ENCODE data around the gene RIMKLB. TPM values are rescaled to one million over a fixed set of nuclear protein-coding genes. Genes with fewer than 3 reads are reported as not detected.

Gene RIMKLB
- total RNA-seq, 1 experiment from 2014 or later: 87.7 TPM

DNA sequence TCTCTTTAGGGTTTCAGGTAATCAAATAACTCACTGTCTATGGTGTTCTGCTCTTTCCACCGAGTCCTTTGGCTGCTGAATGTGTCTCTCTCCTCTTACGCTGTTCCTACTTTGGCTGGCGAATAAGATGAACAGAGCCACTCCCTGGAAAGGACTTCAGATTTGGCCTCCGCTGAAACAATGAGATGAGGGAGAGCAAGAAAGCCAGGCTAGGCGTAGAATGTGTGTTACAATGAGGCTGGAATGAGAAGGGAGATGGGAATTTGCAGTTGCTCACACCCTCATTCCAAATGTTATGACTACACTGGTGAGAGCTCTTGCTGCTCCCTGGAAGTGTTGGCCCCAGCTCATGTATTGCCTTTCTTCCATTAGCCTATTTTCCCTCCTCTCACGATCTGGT lies 35.2 kb upstream of the RIMKLB start, which contains the start of gene MFAP5:
Gene MFAP5, minus strand, starts transcription at position 234 of the 400 bp plus-strand sequence. CDS start 722 bp downstream, outside the sequence.
- Mint-ChIP-seq H3K4me3 (no peak within 1 kb of the TSS), H3K36me3 (ENCODE audit: insufficient read depth in 1 of 3, low read depth in 3 of 3) (no peaks in the 10 kb centered on the region; a peak in 1 of 7 replicates), H3K27me3 (ENCODE audit: low read depth) (no peaks in the 10 kb centered on the region; the same call in 1 of the 2 replicates), H3K9me3 (no peaks in the 10 kb centered on the region), H3K4me1 (peaks cover 3 to 4% of the 10 kb centered on the region in 2 experiments), H3K27ac (no peak within 1 kb of the TSS)
- TF ChIP-seq, protein P1, sequence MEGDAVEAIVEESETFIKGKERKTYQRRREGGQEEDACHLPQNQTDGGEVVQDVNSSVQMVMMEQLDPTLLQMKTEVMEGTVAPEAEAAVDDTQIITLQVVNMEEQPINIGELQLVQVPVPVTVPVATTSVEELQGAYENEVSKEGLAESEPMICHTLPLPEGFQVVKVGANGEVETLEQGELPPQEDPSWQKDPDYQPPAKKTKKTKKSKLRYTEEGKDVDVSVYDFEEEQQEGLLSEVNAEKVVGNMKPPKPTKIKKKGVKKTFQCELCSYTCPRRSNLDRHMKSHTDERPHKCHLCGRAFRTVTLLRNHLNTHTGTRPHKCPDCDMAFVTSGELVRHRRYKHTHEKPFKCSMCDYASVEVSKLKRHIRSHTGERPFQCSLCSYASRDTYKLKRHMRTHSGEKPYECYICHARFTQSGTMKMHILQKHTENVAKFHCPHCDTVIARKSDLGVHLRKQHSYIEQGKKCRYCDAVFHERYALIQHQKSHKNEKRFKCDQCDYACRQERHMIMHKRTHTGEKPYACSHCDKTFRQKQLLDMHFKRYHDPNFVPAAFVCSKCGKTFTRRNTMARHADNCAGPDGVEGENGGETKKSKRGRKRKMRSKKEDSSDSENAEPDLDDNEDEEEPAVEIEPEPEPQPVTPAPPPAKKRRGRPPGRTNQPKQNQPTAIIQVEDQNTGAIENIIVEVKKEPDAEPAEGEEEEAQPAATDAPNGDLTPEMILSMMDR (conservative IDR thresholded peaks at IDR 0.05): no peak
- no peak within 1 kb of the TSS for H2BK12ac ChIP-seq (ENCODE audit: insufficient read length, low read depth, low read length)
- no peak within 1 kb of the TSS for H4K91ac ChIP-seq (ENCODE audit: insufficient read length, low read depth, low read length)
- H3K9ac ChIP-seq (ENCODE audit: extremely low read depth, insufficient read length, low read length): no peak within 1 kb of the TSS
- no peak within 1 kb of the TSS for H3K18ac ChIP-seq (ENCODE audit: insufficient read length, low read depth, low read length)
- H3K9me3 ChIP-seq (ENCODE audit: control insufficient read depth, low read depth, low read length): no peaks in the 10 kb centered on the region
- no peak within 1 kb of the TSS for H3K14ac ChIP-seq (ENCODE audit: insufficient read depth, low read length)
- no peaks in the 10 kb centered on the region for H3K23me2 ChIP-seq (ENCODE audit: insufficient read length, low read depth, low read length, poor library complexity, severe bottlenecking)
- no peaks in the 10 kb centered on the region for H3K79me2 ChIP-seq (ENCODE audit: insufficient read depth, low read length)
- H2BK15ac ChIP-seq (ENCODE audit: low read depth, low read length): no peak within 1 kb of the TSS
- H4K8ac ChIP-seq (replicated peaks; ENCODE audit: insufficient read length, low read depth, low read length): no peak within 1 kb of the TSS
- no peak within 1 kb of the TSS for H2BK20ac ChIP-seq (ENCODE audit: low read depth, low read length, poor library complexity, severe bottlenecking)
- no peak within 1 kb of the TSS for H2BK5ac ChIP-seq (ENCODE audit: insufficient read length, low read length)
- H4K20me1 ChIP-seq (ENCODE audit: control insufficient read depth, insufficient read depth, insufficient read length): no peaks in the 10 kb centered on the region
- H3K4me2 ChIP-seq (ENCODE audit: insufficient read depth, insufficient read length, low read length): no peak within 1 kb of the TSS
- DNase-seq: no peak
- no peak within 1 kb of the TSS for H3K27ac ChIP-seq (ENCODE audit: insufficient read length, low read depth, low read length)
- WGBS (ENCODE audit: extremely low coverage, insufficient read length, low lambda C conversion rate): no CpG with 5 or more reads among the region's 6 CpGs
- no peak within 1 kb of the TSS for H4K5ac ChIP-seq (ENCODE audit: insufficient read length, low read depth, low read length)
- no peak within 1 kb of the TSS for H3K56ac ChIP-seq (ENCODE audit: insufficient read length, low read depth, low read length)
- no peak within 1 kb of the TSS for H3K23ac ChIP-seq (ENCODE audit: insufficient read length, low read depth, low read length)
- H3K79me1 ChIP-seq (ENCODE audit: insufficient read depth, low read depth, low read length, poor library complexity, severe bottlenecking): no peaks in the 10 kb centered on the region
- no peaks in the 10 kb centered on the region for H3K27me3 ChIP-seq (ENCODE audit: insufficient read depth, low read length)
- H2BK120ac ChIP-seq (ENCODE audit: low read depth, low read length, poor library complexity, severe bottlenecking): no peak within 1 kb of the TSS
- no peaks in the 10 kb centered on the region; the same call in 1 of the 2 replicates for H3K4me1 ChIP-seq (ENCODE audit: insufficient read depth, low read length)
- no peak within 1 kb of the TSS for H3T11ph ChIP-seq (ENCODE audit: low read length)
- no peak within 1 kb of the TSS for H3K4ac ChIP-seq (ENCODE audit: low read depth, low read length)
- H2AFZ ChIP-seq (ENCODE audit: low read length): no peak within 1 kb of the TSS
- H2AK5ac ChIP-seq (ENCODE audit: insufficient read length, low read length): no peak within 1 kb of the TSS

Data from H9 (cell line).